ENCODE measurements around the gene DIP2C.

- peak in 2 of 6 experiments; percentile 1 to 32 for TF ChIP-seq CTCF (IDR thresholded peaks at IDR 0.05)
- no peak for TF ChIP-seq POLR2A (IDR thresholded peaks at IDR 0.05)
Observed at GRCh38 chr10:642186-642890, 47.1 kb downstream of the DIP2C start.
